ENCODE data around the gene CHMP1A.

The CHMP1A gene

GRCh38 chr16:89621136-89621697 is 36.3 kb downstream of the CHMP1A start:
- TF ChIP-seq CTCF (IDR thresholded peaks at IDR 0.05; ENCODE audit: insufficient read depth, low read depth, low read length, missing control alignments), result no peak

GRCh38 chr16:89620406-89620841 is 37.1 kb downstream of the CHMP1A start:
- DNase-seq (ENCODE audit: low read depth), result no peak

More at GRCh38 chr16:89621136-89621697, 36.3 kb downstream of the CHMP1A start:
- H3K4me3 ChIP-seq (ENCODE audit: low read depth, low read length), result no peak overlapping the region
- DNase-seq (ENCODE audit: low read depth), result no peak

GRCh38 chr16:89619840-89620239 is 37.7 kb downstream of the CHMP1A start:
- no peak for TF ChIP-seq CTCF (IDR thresholded peaks at IDR 0.05; ENCODE audit: insufficient read depth, low read depth, low read length, missing control alignments)
- no peak for DNase-seq (ENCODE audit: low read depth)
- H3K4me3 ChIP-seq (ENCODE audit: low read depth, low read length), result no peak overlapping the region

More at GRCh38 chr16:89620406-89620841, 37.1 kb downstream of the CHMP1A start:
- no peak for TF ChIP-seq CTCF (IDR thresholded peaks at IDR 0.05; ENCODE audit: insufficient read depth, low read depth, low read length, missing control alignments)
- H3K4me3 ChIP-seq (ENCODE audit: low read depth, low read length), result no peak overlapping the region

GRCh38 chr16:89618109-89618998 is 39.2 kb downstream of the CHMP1A start:
- no peak for TF ChIP-seq CTCF (IDR thresholded peaks at IDR 0.05; ENCODE audit: insufficient read depth, low read depth, low read length, missing control alignments)
- no peak overlapping the region for H3K4me3 ChIP-seq (ENCODE audit: low read depth, low read length)
- no peak for DNase-seq (ENCODE audit: low read depth)

- H3K4me3 ChIP-seq (ENCODE audit: low read depth, low read length), result no peak overlapping the region
- no peak for DNase-seq (ENCODE audit: low read depth)
- TF ChIP-seq CTCF (IDR thresholded peaks at IDR 0.05; ENCODE audit: insufficient read depth, low read depth, low read length, missing control alignments), result no peak
Measured at GRCh38 chr16:89617036-89617435, 40.5 kb downstream of the CHMP1A start.

GRCh38 chr16:89616623-89617022 is 40.9 kb downstream of the CHMP1A start:
- TF ChIP-seq CTCF (IDR thresholded peaks at IDR 0.05; ENCODE audit: insufficient read depth, low read depth, low read length, missing control alignments), result no peak
- no peak for DNase-seq (ENCODE audit: low read depth)
- no peak overlapping the region for H3K4me3 ChIP-seq (ENCODE audit: low read depth, low read length)
